DMS153 treated with DMSO at 0.1 percent for 48 hours (cell line): ENCODE results near the gene POF1B.
A peak's percentile ranks its signal among the peaks of the same experiment; 100 is the strongest.
"Not testable (repeated sequence)": the region's sequence is repeated elsewhere in the genome, so short reads cannot be mapped to it uniquely, and the experiment has no call there.

Experiments used
- DNase-seq: peaks from one replicate; lab custom pipeline; 2025; ENCODE audit not compliant: unreplicated experiment; lab: John Stamatoyannopoulos, UW

Gene POF1B, protein sequence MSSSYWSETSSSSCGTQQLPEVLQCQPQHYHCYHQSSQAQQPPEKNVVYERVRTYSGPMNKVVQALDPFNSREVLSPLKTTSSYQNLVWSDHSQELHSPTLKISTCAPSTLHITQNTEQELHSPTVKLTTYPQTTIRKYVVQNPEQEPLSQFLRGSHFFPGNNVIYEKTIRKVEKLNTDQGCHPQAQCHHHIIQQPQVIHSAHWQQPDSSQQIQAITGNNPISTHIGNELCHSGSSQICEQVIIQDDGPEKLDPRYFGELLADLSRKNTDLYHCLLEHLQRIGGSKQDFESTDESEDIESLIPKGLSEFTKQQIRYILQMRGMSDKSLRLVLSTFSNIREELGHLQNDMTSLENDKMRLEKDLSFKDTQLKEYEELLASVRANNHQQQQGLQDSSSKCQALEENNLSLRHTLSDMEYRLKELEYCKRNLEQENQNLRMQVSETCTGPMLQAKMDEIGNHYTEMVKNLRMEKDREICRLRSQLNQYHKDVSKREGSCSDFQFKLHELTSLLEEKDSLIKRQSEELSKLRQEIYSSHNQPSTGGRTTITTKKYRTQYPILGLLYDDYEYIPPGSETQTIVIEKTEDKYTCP

DNA sequence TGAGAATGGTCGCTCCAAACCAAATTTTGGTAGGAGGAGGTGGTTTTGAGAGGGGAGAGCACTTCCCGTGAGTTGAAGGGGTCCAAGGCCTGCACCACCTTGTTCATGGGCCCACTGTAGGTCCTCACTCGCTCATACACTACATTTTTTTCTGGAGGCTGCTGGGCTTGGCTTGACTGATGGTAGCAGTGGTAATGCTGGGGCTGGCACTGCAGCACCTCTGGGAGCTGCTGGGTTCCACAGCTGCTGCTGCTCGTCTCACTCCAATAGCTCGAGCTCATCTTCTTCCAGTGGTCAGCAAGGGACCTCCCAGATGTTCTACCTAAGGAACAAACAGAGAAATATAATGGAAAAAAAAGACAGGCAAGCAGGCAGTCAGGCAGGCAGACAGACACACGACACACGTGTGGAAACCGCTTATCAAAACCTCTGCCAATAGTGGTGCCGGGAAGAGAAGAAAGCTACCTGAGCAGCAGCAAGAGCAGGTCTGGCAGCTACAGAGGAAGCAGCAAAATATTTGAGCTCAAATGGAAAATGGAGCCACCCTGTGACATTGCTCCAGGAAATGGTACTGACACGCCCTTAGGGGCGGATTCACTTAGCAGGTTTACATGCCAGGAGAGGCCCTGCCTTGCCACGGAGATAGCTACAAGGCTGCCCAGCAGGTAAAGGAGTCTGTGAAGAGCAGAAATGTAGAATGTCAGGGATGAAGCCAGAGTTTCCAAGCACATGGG is at the start of gene POF1B:
POF1B (minus strand) TSS at position 492 of the 734 bp plus-strand sequence; CDS start at position 281, 211 bp downstream.
- DNase-seq: peak; percentile 31

DNA sequence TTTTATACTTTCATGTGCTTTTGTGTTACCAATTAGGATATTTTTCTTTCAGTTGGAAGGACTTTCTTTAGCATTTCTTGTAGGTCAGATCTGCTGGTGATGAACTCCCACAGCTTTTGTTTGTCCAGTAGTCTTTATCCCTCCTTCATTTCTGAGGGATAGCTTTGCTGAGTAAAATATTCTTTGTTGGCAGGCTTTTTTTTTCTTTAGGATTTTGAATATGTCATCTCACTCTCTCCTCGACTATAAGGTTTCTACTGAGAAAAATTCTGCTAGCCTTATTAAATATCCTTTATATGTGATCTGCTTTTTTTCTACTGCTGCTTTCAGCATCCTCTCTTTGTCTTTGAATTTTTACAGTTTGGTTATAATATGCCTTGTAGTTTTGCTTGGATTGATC is 49.6 kb upstream of the POF1B start:
- DNase-seq: no peak

DNA sequence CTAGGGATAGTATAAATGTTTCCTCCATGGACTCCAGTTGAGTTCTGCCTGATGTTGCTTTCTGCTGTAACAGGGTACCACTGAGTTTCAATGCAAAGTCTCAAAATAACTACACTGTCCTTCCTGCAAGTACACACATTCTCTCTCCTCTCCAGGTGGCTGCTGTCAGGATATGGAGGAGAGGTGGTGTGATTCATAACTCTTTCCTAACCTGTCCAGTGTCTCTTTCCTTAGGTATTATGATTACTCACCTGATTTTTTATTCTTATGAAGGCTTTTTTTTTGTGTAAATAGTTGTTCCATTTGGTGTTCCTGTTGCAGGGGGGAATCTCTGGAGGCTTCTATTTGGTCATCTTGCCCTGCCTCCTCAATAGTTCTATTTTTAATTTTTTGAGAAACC is 39.8 kb upstream of the POF1B start:
- no peak for DNase-seq

DNA sequence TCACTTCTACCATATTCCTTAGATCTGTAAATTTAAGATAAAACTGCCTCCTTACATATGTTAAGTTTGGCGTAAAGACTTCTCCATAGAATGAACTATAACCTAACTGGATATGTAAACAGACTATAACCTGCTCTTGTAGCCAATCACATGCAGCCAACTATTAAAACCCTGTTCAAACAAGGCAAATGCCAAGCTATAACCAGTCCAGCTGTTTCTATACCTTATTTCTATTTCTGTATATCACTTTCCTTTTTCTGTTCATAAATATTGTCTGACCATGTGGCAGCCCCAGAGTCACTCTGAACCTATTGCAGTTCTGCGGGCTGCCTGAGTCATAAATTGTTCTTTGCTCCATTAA is 12.4 kb upstream of the POF1B start:
- no peak for DNase-seq

DNA sequence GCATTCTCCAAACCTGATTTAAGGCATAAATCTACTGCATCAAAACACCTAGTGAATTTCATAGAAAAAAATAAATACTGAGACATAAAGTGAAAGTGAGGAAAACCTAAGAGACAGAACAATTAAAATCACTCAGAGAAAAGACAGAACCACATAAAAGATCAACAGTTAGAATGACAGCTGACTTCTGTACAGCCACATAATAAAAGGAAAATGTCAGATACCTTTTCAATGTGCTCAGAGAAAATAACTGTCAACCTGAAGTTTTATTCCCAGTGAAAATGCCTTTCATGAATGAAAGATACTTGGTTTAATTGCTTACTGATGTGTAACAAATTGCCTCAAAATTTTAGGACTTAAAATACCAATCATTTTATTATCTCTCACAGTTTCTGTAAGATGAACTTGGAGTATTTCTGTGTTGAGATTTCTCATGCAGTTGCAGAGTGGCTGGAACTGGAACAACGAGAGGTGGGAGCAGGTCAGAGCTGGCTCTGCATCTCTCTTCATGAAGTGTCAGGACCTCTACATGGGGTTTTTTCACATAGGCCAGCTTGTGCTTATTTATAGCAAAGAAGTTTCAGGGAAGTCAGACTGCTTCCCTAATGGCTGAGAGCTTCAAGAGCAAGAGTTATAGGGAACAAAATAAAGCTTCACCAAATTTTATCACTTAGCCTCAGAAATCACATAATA is 11.9 kb upstream of the POF1B start:
- no peak for DNase-seq

DNA sequence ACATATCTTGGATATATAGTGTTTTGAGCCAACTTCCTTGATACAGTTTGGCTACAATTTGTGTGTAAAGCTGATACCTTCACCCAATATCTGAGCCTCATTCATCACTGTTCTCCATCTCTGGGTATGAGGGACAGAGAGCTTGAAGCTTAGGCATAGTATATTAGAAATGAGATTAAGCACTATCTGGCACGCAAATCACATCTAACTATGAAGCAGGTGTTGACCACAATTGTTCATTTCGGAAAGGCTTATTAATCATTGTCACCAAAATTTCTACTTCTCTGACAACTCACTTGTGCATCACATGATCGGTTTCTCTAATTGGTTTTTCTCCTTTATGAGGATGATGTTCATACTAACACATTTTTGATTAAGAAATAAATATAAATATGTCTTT is 2.1 kb upstream of the POF1B start:
- DNase-seq: no peak

DNA sequence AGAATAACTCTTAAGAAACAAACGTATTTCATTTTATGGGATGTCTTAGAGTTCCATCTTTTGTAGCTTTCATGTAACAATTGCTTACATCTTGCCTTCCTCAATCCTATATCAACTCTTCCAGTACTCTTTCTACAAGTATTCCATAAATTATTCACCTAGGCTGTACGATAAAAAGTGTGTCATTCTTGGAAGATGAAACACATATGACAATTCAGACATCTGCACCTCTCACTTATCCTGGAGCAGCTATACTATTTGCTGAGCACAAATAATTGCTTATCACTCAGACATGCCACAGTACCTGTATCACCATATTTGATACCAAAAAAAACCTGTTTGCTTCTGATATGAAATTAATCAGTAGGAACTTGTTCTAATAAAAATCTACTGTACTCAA is 1.0 kb downstream of the POF1B start:
- no peak for DNase-seq

DNA sequence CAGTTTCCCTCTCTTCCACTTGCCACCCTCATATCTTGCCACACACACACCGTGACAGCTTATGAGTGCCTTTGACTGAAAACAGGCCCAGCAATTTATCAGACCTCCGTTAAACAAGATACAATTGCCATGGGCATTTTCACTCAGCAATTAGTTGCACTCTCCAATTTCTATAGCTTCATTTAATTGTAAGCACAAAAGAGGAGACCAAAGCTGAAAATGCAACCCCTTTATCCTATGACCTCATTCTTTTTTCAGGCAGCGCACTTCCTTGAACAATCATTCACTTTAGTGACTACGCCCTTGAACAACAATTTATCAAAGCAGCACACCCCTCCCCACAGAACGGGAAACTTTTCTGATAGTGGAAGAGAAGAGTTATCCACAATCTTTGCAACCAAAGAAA is 4.1 kb downstream of the POF1B start:
- DNase-seq: peak; percentile 40

DNA sequence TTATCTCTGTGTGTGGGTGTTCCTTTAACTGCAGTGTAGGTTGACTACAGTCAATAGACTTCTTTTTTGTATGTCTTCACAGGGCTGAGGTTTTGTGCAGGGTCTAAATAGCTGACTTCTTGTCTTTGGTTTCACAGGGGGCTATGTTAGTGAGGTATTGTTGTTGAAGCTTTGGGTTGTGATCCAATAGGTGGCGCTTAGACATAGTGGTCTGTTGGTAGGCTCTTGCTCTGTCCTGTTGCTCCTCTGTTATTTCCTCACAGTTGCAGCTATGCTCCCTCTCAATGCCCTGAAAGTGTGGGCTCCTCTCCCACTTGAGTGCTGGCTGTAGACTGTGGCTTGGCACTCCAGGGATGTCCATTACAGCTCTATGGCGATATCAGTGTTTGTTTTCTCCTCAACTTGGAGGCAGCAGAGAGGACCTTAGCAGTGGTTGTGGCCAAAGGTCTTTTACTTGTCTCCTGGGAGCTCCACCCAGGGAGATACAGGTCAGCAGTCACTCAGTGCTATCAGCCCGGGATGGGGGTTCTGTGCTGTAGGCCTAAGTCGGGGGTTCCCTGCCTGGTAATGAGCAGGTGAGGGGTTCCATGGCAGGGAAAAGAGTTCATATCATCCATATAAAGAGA is 14.0 kb downstream of the POF1B start:
- DNase-seq: no peak

DNA sequence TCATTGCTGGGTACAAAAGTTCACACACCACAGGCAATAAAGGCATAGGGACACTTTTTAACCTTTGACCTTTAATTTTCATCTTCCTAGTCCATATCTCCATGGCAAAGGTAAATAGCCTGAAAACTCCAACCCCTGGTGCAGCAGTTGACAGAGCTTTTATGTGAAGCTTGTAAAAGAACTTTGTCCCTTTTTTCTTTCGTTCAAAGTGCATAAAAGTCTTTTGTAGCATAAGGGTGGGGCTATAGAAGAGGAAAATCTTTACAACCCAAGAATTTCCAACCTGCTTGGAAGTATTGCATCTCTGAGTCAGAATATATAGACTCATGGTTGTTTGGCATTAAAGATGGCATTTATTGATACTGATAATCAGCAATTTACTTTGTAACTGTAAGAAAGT is 20.4 kb downstream of the POF1B start:
- no peak for DNase-seq

DNA sequence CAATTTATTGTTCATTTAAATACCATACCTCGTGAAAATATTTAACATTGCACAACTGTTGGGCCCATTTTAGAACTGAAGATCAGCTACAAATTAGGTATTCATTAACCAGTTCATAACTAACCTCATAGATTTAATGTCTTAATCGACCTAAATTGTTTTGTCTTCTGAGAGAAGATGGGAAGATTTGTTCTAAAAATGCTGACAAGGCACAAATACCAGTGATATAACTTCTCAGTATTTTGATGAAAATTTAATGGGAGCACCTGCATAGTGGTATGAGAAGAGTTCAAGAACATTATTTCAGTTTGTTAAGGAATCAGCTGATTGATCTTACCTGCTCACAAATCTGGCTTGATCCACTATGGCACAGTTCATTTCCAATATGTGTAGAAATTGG is 33.9 kb downstream of the POF1B start:
- DNase-seq: no peak

DNA sequence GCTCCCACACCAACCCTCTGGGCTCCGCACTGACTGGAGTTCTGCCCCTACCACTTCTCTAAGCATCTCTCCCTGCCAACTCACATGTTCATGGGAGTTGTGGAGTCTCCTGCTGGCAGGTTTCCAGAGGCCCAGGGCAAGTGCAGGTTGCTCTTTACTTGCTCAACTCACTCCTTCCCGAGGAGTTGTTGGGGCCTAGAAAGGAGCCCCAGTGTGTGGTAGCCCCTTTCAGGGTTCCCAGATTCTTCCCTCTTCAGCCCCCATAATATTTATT is 52.5 kb downstream of the POF1B start:
- no peak for DNase-seq

DNA sequence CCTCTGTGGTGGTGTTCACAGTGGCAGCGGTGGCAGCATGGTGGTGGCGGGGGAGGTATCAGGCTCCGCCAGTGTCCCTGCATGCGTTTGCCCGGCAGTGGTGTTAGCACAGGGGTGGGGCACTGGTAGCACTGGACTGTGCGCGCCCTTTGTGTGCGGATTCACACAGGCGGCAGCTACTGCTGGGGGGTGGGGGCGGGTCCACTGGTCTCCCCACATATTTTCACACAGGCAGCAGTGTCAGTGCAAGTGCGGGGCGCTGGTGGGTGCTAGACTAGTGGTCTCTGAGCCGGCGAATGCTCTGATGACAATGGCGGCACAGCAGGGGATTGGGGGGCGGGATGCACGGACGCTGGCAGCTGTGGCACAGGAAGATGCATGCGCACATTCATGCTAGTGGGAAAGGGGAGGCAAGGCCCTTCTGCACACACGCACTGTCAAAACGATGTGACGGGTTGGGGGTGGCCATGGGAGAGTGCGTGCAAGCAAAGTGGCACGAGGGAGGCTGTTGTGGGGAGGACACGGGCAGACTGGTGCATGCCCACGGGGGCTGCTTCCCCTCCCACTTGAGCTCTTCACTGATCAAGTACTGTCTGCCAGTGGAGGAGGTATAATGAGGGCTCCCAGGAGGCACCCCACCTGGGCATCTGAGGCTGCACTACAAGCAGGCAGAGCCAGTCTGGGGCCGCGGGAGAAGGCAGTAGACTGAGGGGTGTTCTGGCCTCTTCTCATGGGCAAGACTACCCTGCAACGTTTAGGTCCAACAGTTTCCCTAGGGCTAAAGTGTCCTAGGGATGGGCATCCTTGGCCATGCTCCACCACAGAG is 53.0 kb downstream of the POF1B start:
- no peak for DNase-seq

DNA sequence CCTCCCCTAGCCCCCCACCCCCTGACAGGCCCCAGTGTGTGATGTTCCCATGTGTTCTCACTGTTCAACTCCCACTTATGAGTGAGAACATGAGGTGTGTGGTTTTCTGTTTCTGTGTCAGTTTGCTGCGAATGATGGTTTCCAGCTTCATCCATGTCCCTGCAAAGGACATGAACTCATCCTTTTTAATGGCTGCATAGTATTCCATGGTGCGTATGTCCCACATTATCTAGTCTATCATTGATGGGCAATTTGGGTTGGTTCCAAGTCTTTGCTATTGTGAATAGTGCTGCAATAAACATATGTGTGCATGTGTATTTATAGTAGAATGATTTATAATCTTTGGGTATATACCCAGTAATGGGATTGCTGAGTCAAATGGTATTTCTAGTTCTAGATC is 68.1 kb downstream of the POF1B start:
- not testable (repeated sequence) for DNase-seq

DNA sequence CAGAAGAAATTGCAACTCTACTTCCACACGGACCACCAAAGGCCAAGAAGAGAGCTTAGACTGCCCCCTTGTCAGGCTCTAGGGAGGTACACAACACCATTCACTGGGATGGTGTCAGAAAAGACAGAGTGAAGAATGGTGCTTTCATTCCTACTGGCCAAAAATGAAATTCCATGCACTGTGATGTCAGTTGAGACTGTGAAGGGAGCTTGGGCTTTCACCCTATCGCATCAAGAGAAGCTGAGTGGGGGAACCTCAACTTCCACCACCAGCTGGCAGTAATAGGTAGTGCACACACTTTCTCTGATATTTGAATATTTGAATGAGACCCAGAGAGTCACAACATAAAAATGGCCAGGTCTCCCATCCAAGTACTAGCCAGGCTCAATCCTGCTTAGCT is 69.7 kb downstream of the POF1B start:
- DNase-seq: no peak

DNA sequence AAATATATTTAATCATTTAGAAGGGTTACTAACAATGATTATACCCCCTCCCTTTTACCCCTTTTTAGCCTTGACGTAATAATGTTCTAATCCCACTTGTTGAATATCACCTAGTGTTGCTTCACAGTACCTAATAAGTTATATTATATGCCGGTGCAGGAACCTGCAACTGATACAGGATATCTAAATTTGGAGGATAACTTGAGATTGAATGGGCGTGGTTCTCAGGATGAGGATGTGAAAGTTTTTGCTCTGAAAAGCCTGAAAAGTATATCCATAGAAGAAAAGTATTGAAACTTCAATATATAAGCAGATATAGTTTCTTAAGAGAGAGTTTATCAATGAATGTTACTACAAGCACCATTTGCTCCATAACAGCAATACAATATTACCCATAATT is 75.9 kb downstream of the POF1B start:
- DNase-seq: no peak

DNA sequence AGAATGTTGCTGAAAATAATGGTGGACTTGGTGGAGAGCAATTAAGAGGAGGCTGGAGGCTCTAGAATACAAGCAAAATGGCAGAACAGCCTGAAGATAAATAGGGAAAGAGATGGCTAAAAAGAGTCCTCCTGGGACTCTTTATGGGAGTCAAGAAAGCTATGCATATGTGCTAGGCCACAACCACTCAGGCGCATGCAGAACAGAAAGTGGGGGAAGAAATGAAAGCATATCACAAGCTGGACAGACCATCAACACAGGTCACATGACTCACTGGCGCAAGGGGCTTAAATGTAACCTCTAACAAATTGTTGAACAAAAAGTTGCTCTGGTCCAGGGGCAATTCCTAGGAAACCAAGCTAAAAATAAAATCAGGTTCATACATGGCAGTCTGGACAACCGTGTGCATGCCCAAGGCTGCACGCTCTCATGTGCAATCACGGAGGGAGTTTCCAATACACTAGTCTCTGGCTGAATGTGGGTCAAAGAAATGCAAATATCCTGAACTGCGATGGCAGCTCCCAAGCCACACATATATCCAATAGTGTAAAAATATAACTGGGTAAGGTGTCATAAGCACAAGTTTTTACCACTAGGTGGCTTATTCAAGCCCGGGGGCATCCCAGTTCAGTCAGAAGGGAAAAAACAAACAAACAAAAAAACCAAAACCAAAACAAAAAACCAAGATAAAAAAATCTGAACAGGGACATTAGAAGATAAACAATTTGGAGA is 90.3 kb downstream of the POF1B start:
- DNase-seq: no peak

DNA sequence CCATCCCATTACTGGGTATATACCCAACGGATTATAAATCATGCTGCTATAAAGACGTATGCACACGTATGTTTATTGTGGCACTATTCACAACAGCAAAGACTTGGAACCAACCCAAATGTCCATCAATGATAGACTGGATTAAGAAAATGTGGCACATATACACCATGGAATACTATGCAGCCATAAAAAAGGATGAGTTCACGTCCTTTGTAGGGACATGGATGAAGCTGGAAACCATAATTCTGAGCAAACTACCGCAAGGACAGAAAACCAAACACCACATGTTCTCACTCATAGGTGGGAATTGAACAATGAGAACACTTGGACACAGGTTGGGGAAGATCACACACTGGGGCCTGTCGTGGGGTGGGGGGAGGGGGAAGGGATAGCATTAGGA is 94.2 kb downstream of the POF1B start:
- not testable (repeated sequence) for DNase-seq

DNA sequence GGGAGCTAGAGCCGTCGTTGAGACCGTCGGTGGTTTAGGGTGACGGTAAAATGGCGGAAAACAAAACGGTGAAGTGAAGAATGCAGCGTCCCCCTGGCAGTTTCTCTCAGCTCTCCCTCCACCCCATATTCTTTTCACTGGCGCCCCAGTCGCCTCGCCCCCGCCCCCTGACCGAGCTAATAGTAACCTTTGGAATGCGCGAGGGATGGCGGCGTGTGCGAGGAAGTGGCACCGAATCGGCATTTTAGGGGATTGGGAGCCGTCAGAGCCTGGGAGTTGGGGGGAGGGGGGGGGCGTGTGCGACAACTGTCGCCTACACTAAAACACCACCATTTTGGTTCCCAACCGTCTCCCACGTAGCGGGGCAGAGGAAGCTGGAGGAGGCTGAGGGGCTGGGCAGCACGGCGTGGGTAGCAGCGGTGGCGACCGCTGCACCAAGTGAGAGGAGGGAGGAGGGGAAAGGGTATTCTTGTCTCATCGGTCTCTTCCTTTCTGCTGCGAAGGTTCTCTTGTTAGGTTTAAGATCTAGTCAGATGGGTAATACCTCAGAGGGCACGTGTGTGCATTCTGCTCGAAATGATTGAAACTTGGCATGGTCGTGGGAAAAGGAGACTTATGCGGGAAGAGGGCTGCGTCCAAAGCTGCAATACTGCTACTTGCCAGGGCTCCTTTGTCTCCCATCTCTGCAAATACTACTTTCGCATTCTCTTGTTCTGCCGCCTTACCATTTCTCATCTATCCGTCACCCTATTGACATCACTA is 134.8 kb downstream of the POF1B start:
- no peak for DNase-seq
